ENCODE measurements around the gene ATP5MG.
A peak's percentile ranks its signal among the peaks of the same experiment; 100 is the strongest.

ATP5MG gene

GRCh38 chr11:118401151-118401879 is at the start of gene ATP5MG:
Gene ATP5MG, plus strand, starts transcription at chr11:118401606. Its CDS starts 60 bp downstream, at chr11:118401666.
- peak within 1 kb of the TSS; percentile 91 for H3K4me3 ChIP-seq (ENCODE audit: low read length)
- TF ChIP-seq ZNF274 (IDR thresholded peaks at IDR 0.05; ENCODE audit: low read depth, low read length) = no peak

- H3K4me3 ChIP-seq (ENCODE audit: low read length) = no peak overlapping the region
- no peak for TF ChIP-seq ZNF274 (IDR thresholded peaks at IDR 0.05; ENCODE audit: low read depth, low read length)
Observed at GRCh38 chr11:118353084-118353710, 48.2 kb upstream of the ATP5MG start.

- TF ChIP-seq ZNF274 (IDR thresholded peaks at IDR 0.05; ENCODE audit: low read depth, low read length) = no peak
- H3K4me3 ChIP-seq (ENCODE audit: low read length) = no peak overlapping the region
Observed at GRCh38 chr11:118358071-118358470, 43.3 kb upstream of the ATP5MG start.

- H3K4me3 ChIP-seq (ENCODE audit: low read length) = peak within 1 kb of the TSS; percentile 99
- no peak for TF ChIP-seq ZNF274 (IDR thresholded peaks at IDR 0.05; ENCODE audit: low read depth, low read length)
Observed at GRCh38 chr11:118359295-118359958, 42.0 kb upstream of the ATP5MG start, which contains the start of gene UBE4A. Gene UBE4A, plus strand, starts transcription at chr11:118359600. Its CDS starts 5,481 bp downstream, at chr11:118365081.

- H3K4me3 ChIP-seq (ENCODE audit: low read length) = no peak overlapping the region
- TF ChIP-seq ZNF274 (IDR thresholded peaks at IDR 0.05; ENCODE audit: low read depth, low read length) = no peak
Observed at GRCh38 chr11:118364956-118365615, 36.3 kb upstream of the ATP5MG start.

GRCh38 chr11:118366287-118366686 is 35.1 kb upstream of the ATP5MG start:
- no peak overlapping the region for H3K4me3 ChIP-seq (ENCODE audit: low read length)
- no peak for TF ChIP-seq ZNF274 (IDR thresholded peaks at IDR 0.05; ENCODE audit: low read depth, low read length)

GRCh38 chr11:118370774-118371173 is 30.6 kb upstream of the ATP5MG start:
- H3K4me3 ChIP-seq (ENCODE audit: low read length) = no peak overlapping the region
- TF ChIP-seq ZNF274 (IDR thresholded peaks at IDR 0.05; ENCODE audit: low read depth, low read length) = no peak

- no peak overlapping the region for H3K4me3 ChIP-seq (ENCODE audit: low read length)
- TF ChIP-seq ZNF274 (IDR thresholded peaks at IDR 0.05; ENCODE audit: low read depth, low read length) = no peak
Observed at GRCh38 chr11:118373263-118373662, 28.1 kb upstream of the ATP5MG start.

GRCh38 chr11:118373871-118374270 is 27.5 kb upstream of the ATP5MG start:
- no peak overlapping the region for H3K4me3 ChIP-seq (ENCODE audit: low read length)
- TF ChIP-seq ZNF274 (IDR thresholded peaks at IDR 0.05; ENCODE audit: low read depth, low read length) = no peak

GRCh38 chr11:118374729-118375128 is 26.7 kb upstream of the ATP5MG start:
- no peak for TF ChIP-seq ZNF274 (IDR thresholded peaks at IDR 0.05; ENCODE audit: low read depth, low read length)
- H3K4me3 ChIP-seq (ENCODE audit: low read length) = no peak overlapping the region

GRCh38 chr11:118375978-118376377 is 25.4 kb upstream of the ATP5MG start:
- TF ChIP-seq ZNF274 (IDR thresholded peaks at IDR 0.05; ENCODE audit: low read depth, low read length) = no peak
- no peak overlapping the region for H3K4me3 ChIP-seq (ENCODE audit: low read length)

- no peak overlapping the region for H3K4me3 ChIP-seq (ENCODE audit: low read length)
- no peak for TF ChIP-seq ZNF274 (IDR thresholded peaks at IDR 0.05; ENCODE audit: low read depth, low read length)
Observed at GRCh38 chr11:118379497-118379896, 21.9 kb upstream of the ATP5MG start.

GRCh38 chr11:118380571-118380970 is 20.8 kb upstream of the ATP5MG start:
- no peak for TF ChIP-seq ZNF274 (IDR thresholded peaks at IDR 0.05; ENCODE audit: low read depth, low read length)
- H3K4me3 ChIP-seq (ENCODE audit: low read length) = no peak overlapping the region

GRCh38 chr11:118382954-118383353 is 18.5 kb upstream of the ATP5MG start:
- TF ChIP-seq ZNF274 (IDR thresholded peaks at IDR 0.05; ENCODE audit: low read depth, low read length) = no peak
- no peak overlapping the region for H3K4me3 ChIP-seq (ENCODE audit: low read length)
